Loucy (cell line): ENCODE data around the gene POU2F1.
A peak's percentile ranks its signal among the peaks of the same experiment; 100 is the strongest.

Experiments
- H2AFZ ChIP-seq: fragments of 200-600 bp; sonication (generic); 2 replicates; pipeline ENCODE4 v1.6.0; 2016; ENCODE audit warnings: antibody characterized with exemption, mild to moderate bottlenecking, low read length, moderate library complexity
- H3F3A ChIP-seq: fragments of 200-600 bp; 2 replicates; pipeline ENCODE4 v1.6.0; 2016; ENCODE audit warnings: antibody characterized with exemption, low read depth, mild to moderate bottlenecking
- H3K27me3 ChIP-seq: fragments of 200-600 bp; sonication (generic); 2 replicates; pipeline ENCODE4 v1.6.1; 2014; ENCODE audit warnings: low read length, mild to moderate bottlenecking; ENCODE audit not compliant: insufficient read depth, poor library complexity, severe bottlenecking
- H3K36me3 ChIP-seq: fragments of 200-600 bp; sonication (generic); 2 replicates; pipeline ENCODE4 v1.6.1; 2016; ENCODE audit warnings: low read length; ENCODE audit not compliant: insufficient read depth
- H3K4me1 ChIP-seq: fragments of 200-600 bp; sonication (generic); 2 replicates; pipeline ENCODE4 v1.5.1; 2014; ENCODE audit warnings: low read length, mild to moderate bottlenecking; ENCODE audit not compliant: insufficient read depth, poor library complexity, severe bottlenecking
- H3K4me2 ChIP-seq: fragments of 200-600 bp; sonication (generic); 2 replicates; pipeline ENCODE4 v1.6.0; 2014; ENCODE audit warnings: antibody characterized with exemption, low read length, low read depth, mild to moderate bottlenecking; ENCODE audit not compliant: poor library complexity, severe bottlenecking
- H3K4me3 ChIP-seq: fragments of 200-600 bp; sonication (generic); 2 replicates; pipeline ENCODE4 v1.5.1; 2014; ENCODE audit warnings: low read length, mild to moderate bottlenecking, mixed read lengths; ENCODE audit not compliant: poor library complexity, severe bottlenecking
- H3K79me2 ChIP-seq: fragments of 200-600 bp; sonication (generic); 2 replicates; pipeline ENCODE4 v1.6.1; 2014; ENCODE audit warnings: low read length; ENCODE audit not compliant: insufficient read depth
- H3K9ac ChIP-seq: fragments of 200-600 bp; sonication (generic); 2 replicates; pipeline ENCODE4 v1.6.0; 2014; ENCODE audit warnings: mild to moderate bottlenecking, low read depth, low read length, moderate library complexity; ENCODE audit not compliant: poor library complexity, severe bottlenecking
- H3K9me2 ChIP-seq: fragments of 200-600 bp; sonication (generic); replicated peaks from 2 replicates; pipeline ENCODE4 v1.6.1; 2016; ENCODE audit warnings: low read depth, low read length, mixed read lengths
- H3K9me3 ChIP-seq: fragments of 200-600 bp; sonication (generic); 2 replicates; pipeline ENCODE4 v1.6.1; 2014; ENCODE audit warnings: mild to moderate bottlenecking, antibody characterized with exemption, low read length, low read depth; ENCODE audit not compliant: insufficient read depth
- H4K20me1 ChIP-seq: fragments of 200-600 bp; sonication (generic); 2 replicates; pipeline ENCODE4 v1.6.0; 2014; ENCODE audit warnings: antibody characterized with exemption, low read length, mild to moderate bottlenecking; ENCODE audit not compliant: insufficient read depth, poor library complexity, severe bottlenecking
- CTCF ChIP-seq: fragments of 200-600 bp; sonication (generic); conservative IDR thresholded peaks from 2 replicates; pipeline ENCODE4 v1.5.1; 2014; ENCODE audit warnings: mild to moderate bottlenecking, antibody characterized with exemption, low read length
- EZH2phosphoT487 ChIP-seq: fragments of 200-600 bp; IDR thresholded peaks from 2 replicates; pipeline ENCODE4 v1.6.1; 2018; ENCODE audit warnings: antibody characterized with exemption, mild to moderate bottlenecking, moderate library complexity, borderline replicate concordance

The POU2F1 gene

GRCh38 chr1:167442142-167442848 is 221.6 kb downstream of the POU2F1 start:
- peaks cover 23% of the 10 kb centered on the region for H4K20me1 ChIP-seq
- no peaks in the 10 kb centered on the region for H3K9me3 ChIP-seq
- no peaks in the 10 kb centered on the region for H3K27me3 ChIP-seq
- peaks cover 25% of the 10 kb centered on the region; the same call in 1 of the 2 replicates for H3K79me2 ChIP-seq
- H3K9ac ChIP-seq, result no peak overlapping the region
- no peaks in the 10 kb centered on the region for H3K9me2 ChIP-seq
- H3K4me3 ChIP-seq, result no peak overlapping the region
- H3F3A ChIP-seq, result no peaks in the 10 kb centered on the region; the same call in 1 of the 2 replicates
- no peak overlapping the region for H3K4me2 ChIP-seq
- TF ChIP-seq CTCF (peak; percentile 93), EZH2phosphoT487 (no peak)
- H2AFZ ChIP-seq, result no peak overlapping the region
- H3K4me1 ChIP-seq, result peaks cover 2% of the 10 kb centered on the region
- peaks cover 55% of the 10 kb centered on the region; the same call in 1 of the 2 replicates for H3K36me3 ChIP-seq

GRCh38 chr1:167442854-167443565 is 222.3 kb downstream of the POU2F1 start:
- peaks cover 48% of the 10 kb centered on the region; the same call in 1 of the 2 replicates for H3K36me3 ChIP-seq
- no peaks in the 10 kb centered on the region for H3K9me3 ChIP-seq
- no peak overlapping the region for H3K4me2 ChIP-seq
- H3K4me1 ChIP-seq, result peaks cover 7% of the 10 kb centered on the region
- no peak overlapping the region for H3K4me3 ChIP-seq
- H3K9ac ChIP-seq, result no peak overlapping the region
- TF ChIP-seq CTCF (no peak), EZH2phosphoT487 (no peak)
- H3K79me2 ChIP-seq, result peaks cover 25% of the 10 kb centered on the region; the same call in 1 of the 2 replicates
- no peak overlapping the region for H2AFZ ChIP-seq
- no peaks in the 10 kb centered on the region; the same call in 1 of the 2 replicates for H3F3A ChIP-seq
- no peaks in the 10 kb centered on the region for H3K27me3 ChIP-seq
- H3K9me2 ChIP-seq, result no peaks in the 10 kb centered on the region
- H4K20me1 ChIP-seq, result peaks cover 26% of the 10 kb centered on the region

GRCh38 chr1:167443757-167444156 is 223.1 kb downstream of the POU2F1 start:
- Histone ChIP-seq H2AFZ (no peak overlapping the region), H3K4me1 (peaks cover 13% of the 10 kb centered on the region), H3K27me3 (no peaks in the 10 kb centered on the region), H3K79me2 (peaks cover 25% of the 10 kb centered on the region; the same call in 1 of the 2 replicates), H3F3A (no peaks in the 10 kb centered on the region; the same call in 1 of the 2 replicates), H3K9me2 (no peaks in the 10 kb centered on the region), H3K4me2 (no peak overlapping the region), H3K36me3 (peaks cover 41% of the 10 kb centered on the region; the same call in 1 of the 2 replicates), H3K4me3 (no peak overlapping the region), H3K9me3 (no peaks in the 10 kb centered on the region), H3K9ac (no peak overlapping the region), H4K20me1 (peaks cover 31% of the 10 kb centered on the region)
- TF ChIP-seq EZH2phosphoT487 (no peak), CTCF (no peak)
